ENCODE measurements around the gene BCL2.

DNA sequence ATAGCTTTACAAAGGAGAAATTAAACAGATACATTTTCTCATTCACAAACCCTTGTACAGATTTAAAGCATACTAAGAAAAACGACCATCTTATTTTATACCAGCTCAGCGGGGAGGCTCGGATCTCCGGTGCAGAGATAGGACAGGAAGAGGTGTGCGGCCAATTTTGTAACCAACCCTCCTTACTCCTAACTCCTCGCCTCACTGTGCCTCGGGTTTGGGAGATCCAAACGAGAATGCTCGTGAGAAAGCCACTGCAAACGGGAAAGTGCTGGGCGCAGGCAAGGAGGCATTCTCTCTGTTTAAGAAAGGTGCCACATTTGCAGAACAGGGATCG is 46.3 kb upstream of the BCL2 start:
- TF ChIP-seq EZH2 (IDR thresholded peaks at IDR 0.05; ENCODE audit: borderline replicate concordance, low read depth, low read length, severe bottlenecking), result no peak
- TF ChIP-seq, protein P1, sequence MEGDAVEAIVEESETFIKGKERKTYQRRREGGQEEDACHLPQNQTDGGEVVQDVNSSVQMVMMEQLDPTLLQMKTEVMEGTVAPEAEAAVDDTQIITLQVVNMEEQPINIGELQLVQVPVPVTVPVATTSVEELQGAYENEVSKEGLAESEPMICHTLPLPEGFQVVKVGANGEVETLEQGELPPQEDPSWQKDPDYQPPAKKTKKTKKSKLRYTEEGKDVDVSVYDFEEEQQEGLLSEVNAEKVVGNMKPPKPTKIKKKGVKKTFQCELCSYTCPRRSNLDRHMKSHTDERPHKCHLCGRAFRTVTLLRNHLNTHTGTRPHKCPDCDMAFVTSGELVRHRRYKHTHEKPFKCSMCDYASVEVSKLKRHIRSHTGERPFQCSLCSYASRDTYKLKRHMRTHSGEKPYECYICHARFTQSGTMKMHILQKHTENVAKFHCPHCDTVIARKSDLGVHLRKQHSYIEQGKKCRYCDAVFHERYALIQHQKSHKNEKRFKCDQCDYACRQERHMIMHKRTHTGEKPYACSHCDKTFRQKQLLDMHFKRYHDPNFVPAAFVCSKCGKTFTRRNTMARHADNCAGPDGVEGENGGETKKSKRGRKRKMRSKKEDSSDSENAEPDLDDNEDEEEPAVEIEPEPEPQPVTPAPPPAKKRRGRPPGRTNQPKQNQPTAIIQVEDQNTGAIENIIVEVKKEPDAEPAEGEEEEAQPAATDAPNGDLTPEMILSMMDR (IDR thresholded peaks at IDR 0.05; ENCODE audit: borderline replicate concordance, extremely low read depth, low read length, poor library complexity, severe bottlenecking), result no peak
